ENCODE results near the gene MTHFSD. TPM values are rescaled to one million over a fixed set of nuclear protein-coding genes. Genes with fewer than 3 reads are reported as not detected.

MTHFSD gene
- total RNA-seq, 6 experiments from 2014 or later = 5.9 to 11.6 (median 9.0) TPM

DNA sequence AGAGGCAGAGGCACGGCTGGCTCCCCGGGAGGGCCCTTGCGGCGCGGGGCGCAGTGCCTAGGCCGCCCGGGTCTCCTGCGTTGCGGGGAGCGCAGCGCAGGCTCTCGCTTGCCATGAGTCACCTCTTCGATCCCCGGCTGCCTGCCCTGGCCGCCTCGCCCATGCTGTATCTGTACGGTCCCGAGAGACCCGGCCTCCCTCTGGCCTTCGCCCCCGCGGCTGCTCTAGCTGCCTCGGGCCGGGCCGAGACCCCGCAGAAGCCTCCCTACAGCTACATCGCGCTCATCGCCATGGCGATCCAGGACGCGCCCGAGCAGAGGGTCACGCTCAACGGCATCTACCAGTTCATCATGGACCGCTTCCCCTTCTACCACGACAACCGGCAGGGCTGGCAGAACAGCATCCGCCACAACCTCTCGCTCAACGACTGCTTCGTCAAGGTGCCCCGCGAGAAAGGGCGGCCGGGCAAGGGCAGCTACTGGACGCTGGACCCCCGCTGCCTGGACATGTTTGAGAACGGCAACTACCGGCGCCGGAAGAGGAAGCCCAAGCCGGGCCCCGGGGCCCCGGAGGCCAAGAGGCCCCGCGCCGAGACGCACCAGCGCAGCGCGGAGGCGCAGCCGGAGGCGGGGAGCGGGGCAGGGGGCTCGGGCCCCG, 23.7 kb upstream of the MTHFSD start:
- Histone ChIP-seq H3K27me3 (peaks cover 0 to 15% of the 10 kb centered on the region in 2 donors), H3K27ac (peak overlapping the region in 2 of 3 donors; percentile 2 to 24), H3K4me3 (peak overlapping the region in 1 of 3 donors; percentile 4), H3K9me3 (no peaks in the 10 kb centered on the region), H3K4me1 (no peaks in the 10 kb centered on the region), H3K36me3 (no peaks in the 10 kb centered on the region)
- ATAC-seq (peak in 1 of 4 donors; percentile 24), DNase-seq (peak in 1 of 3 donors; percentile 55)
- 10% methylated on average over 2 of the region's 69 CpGs for WGBS (ENCODE audit: insufficient coverage, low coverage, low lambda C conversion rate, missing lambda C conversion rate)
- TF ChIP-seq, protein P1, sequence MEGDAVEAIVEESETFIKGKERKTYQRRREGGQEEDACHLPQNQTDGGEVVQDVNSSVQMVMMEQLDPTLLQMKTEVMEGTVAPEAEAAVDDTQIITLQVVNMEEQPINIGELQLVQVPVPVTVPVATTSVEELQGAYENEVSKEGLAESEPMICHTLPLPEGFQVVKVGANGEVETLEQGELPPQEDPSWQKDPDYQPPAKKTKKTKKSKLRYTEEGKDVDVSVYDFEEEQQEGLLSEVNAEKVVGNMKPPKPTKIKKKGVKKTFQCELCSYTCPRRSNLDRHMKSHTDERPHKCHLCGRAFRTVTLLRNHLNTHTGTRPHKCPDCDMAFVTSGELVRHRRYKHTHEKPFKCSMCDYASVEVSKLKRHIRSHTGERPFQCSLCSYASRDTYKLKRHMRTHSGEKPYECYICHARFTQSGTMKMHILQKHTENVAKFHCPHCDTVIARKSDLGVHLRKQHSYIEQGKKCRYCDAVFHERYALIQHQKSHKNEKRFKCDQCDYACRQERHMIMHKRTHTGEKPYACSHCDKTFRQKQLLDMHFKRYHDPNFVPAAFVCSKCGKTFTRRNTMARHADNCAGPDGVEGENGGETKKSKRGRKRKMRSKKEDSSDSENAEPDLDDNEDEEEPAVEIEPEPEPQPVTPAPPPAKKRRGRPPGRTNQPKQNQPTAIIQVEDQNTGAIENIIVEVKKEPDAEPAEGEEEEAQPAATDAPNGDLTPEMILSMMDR (IDR thresholded peaks at IDR 0.05) = no peak
- no peak for TF ChIP-seq POLR2A (IDR thresholded peaks at IDR 0.05)
- intact Hi-C loops (cut with DNase I) = loop anchor here in 1 of 2 donors (10.0 kb wide), 1 partner anchor 486 kb away; no protein-coding TSS in a partner anchor

DNA sequence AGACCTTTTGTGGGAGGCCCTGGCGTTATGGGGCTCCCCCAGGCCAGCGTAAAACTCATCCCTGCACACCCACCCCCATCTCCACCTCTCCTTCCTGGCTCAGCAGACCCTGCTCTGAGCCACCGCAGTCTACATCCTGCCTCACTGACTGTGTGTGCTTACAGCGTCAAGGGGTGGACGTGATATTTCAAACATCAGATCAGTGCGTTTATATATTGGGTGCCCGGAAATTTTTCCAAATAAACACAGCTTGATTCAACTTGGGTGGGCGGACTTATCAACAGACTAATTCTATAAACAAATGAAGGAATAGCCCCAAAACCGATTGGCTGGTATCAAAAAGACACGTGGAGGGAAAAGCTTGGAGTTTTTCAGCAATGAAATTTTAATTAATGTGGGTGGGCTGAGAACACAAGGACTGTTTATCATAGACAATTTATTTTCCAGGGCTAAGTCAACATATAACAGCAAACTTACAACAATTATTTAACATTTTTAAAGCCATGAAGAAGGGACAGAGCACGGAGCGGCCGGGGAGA, 23.1 kb upstream of the MTHFSD start, which contains the start of gene FOXL1:
Gene FOXL1 (plus strand): TSS at position 489 of the 539 bp plus-strand sequence. CDS start 175 bp downstream, outside the sequence.
- TF ChIP-seq, protein P1 (IDR thresholded peaks at IDR 0.05) = no peak
- no peak for TF ChIP-seq POLR2A (IDR thresholded peaks at IDR 0.05)
- Histone ChIP-seq H3K27me3 (peaks cover 0 to 15% of the 10 kb centered on the region in 2 donors), H3K27ac (peak within 1 kb of the TSS in 2 of 3 donors; percentile 24 to 64), H3K4me1 (no peaks in the 10 kb centered on the region), H3K9me3 (no peaks in the 10 kb centered on the region), H3K36me3 (no peaks in the 10 kb centered on the region), H3K4me3 (peak within 1 kb of the TSS in 1 of 3 donors; percentile 4)
- intact Hi-C loops (cut with DNase I) = loop anchor here in 1 of 2 donors (10.0 kb wide), 1 partner anchor 487 kb away; no protein-coding TSS in a partner anchor
- DNase-seq (no peak), ATAC-seq (peak in 1 of 4 donors; percentile 28)
- 8% methylated on average over 9 of the region's 13 CpGs for WGBS (ENCODE audit: insufficient coverage, low coverage, low lambda C conversion rate, missing lambda C conversion rate)

DNA sequence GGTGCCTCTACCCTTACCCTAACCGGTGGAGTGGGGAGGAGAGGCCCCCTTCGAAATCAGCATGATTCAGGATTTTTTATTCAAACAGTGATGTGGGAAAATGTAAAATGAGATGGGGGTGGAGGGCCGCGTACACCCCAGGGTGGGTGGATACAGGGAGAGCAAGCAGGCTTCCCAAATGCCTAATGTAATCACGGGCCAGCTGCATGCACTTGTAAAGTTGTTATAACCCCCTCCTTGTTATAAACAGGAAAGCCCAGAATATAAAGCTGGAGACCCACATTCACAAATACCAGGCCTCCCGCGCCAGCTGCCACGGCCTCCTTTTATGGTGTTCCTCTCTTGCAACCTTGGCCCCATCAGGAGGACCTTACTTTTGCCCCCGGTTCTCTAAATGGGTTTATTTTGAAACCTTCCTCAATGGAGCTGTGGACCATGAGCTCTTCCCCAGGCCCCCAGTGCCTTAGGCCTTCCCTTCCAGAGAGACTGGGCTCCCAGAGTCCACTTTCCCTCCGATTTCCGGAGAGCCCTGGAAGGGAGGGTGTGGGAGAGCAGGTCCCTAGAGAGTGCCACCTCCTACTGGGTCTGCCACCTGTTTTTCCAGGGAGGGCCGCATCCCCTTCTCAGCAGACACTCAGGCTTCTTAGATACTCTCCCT, 22.4 kb upstream of the MTHFSD start:
- intact Hi-C loops (cut with DNase I) = loop anchor here in 1 of 2 donors (10.0 kb wide), 1 partner anchor 487 kb away; no protein-coding TSS in a partner anchor
- H3K36me3 ChIP-seq = no peaks in the 10 kb centered on the region
- peaks cover 0 to 15% of the 10 kb centered on the region in 2 donors for H3K27me3 ChIP-seq
- no peak for ATAC-seq
- no peak for TF ChIP-seq POLR2A (IDR thresholded peaks at IDR 0.05)
- WGBS (ENCODE audit: insufficient coverage, low coverage, low lambda C conversion rate, missing lambda C conversion rate) = 21% methylated on average over 10 of the region's 12 CpGs
- no peak overlapping the region for H3K4me3 ChIP-seq
- no peak for DNase-seq
- no peaks in the 10 kb centered on the region for H3K4me1 ChIP-seq
- peak overlapping the region in 1 of 3 donors; percentile 64 for H3K27ac ChIP-seq
- no peaks in the 10 kb centered on the region for H3K9me3 ChIP-seq

DNA sequence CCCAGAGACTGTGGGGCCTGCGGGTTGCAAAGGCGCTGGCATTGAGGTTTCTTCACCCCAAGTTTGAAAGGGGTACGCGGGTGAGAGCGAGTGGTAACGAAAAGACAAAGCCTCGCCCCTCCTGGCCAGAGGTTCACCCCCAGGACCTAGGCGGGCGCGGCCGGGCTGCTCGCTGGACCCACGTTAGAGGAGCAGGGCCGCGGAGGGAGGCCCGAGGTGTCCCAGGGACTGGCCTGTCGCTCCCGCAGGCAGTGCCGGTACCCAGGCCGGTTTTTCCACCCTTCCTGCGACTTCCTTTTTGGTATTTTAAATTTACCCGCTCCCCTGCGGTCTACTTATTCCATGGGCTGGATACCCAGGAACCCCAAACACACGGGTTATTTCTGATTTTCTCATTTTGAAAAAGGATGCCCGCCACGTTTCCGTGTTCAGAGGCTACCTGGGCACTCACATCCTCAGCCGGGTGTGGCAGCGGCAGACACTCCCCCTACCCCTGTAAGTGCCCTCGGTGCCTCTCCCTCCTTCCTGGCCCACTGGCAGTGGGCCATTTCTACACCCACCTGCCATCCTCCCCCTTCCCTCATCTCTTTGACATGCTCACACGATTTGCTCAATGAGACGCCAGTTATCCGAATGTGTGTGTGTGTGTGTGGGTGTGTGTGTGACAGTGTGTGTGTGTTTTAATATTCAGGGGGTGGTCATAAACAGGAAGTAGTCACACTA, 21.7 kb upstream of the MTHFSD start:
- H3K27me3 ChIP-seq = peaks cover 0 to 15% of the 10 kb centered on the region in 2 donors
- ATAC-seq = no peak

More for the DNA sequence above, 21.7 kb upstream of the MTHFSD start:
- Histone ChIP-seq H3K4me3 (peak overlapping the region in 1 of 3 donors; percentile 43), H3K9me3 (no peaks in the 10 kb centered on the region), H3K36me3 (no peaks in the 10 kb centered on the region), H3K4me1 (no peaks in the 10 kb centered on the region), H3K27ac (no peak overlapping the region)
- TF ChIP-seq, protein P1 (IDR thresholded peaks at IDR 0.05) = no peak
- TF ChIP-seq POLR2A (IDR thresholded peaks at IDR 0.05) = no peak
- DNase-seq = no peak
- WGBS (ENCODE audit: insufficient coverage, low coverage, low lambda C conversion rate, missing lambda C conversion rate) = 17% methylated on average over 11 of the region's 33 CpGs
- intact Hi-C loops (cut with DNase I) = loop anchor here in 1 of 2 donors (10.0 kb wide), 1 partner anchor 488 kb away; no protein-coding TSS in a partner anchor

All from right lobe of liver (tissue), 6 donors.